OCI-LY1 (cell line): ENCODE data around the gene CRYBB3.

ENCODE experiments used
- CTCF ChIP-seq: fragments of 200-600 bp; sonication (generic), shearing (Covaris generic); IDR thresholded peaks from 2 replicates; pipeline ENCODE4 v1.5.1; 2017; ENCODE audit warnings: mild to moderate bottlenecking, antibody characterized with exemption, low read length, moderate library complexity, mixed read lengths
- EZH2 ChIP-seq: fragments of 200-600 bp; sonication (generic), shearing (Covaris generic); IDR thresholded peaks from 2 replicates; pipeline ENCODE4 v1.8.0; 2017; ENCODE audit warnings: borderline replicate concordance, mixed run types, mild to moderate bottlenecking, antibody characterized with exemption, low read length, moderate library complexity, mixed read lengths

DNA sequence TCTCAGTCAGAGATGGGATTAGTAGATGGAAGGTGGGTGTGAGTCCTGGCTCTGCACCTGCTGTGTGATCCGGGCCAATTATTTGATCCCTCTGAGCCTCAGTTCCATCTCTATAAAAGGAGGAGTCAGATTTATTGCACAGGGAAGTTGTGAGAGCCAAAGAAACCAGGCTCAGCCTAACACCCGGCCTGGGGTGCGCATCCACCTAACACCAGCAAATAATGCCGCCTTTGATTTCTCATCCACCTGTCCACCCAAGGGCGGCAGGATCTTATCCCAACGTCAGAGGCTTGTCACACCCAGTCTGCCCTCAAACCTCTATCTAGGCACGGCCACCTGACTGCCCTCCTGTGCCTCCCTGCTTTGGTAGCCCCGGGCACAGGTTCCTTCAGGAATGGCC, 22.1 kb downstream of the CRYBB3 start:
- TF ChIP-seq CTCF = no peak
- TF ChIP-seq EZH2 = no peak
